ENCODE data around the gene SCAMP1. TPM values are rescaled to one million over a fixed set of nuclear protein-coding genes. Genes with fewer than 3 reads are reported as not detected.

Gene SCAMP1
- polyA plus RNA-seq, 1 donor from 2014 or later = 180 TPM

DNA sequence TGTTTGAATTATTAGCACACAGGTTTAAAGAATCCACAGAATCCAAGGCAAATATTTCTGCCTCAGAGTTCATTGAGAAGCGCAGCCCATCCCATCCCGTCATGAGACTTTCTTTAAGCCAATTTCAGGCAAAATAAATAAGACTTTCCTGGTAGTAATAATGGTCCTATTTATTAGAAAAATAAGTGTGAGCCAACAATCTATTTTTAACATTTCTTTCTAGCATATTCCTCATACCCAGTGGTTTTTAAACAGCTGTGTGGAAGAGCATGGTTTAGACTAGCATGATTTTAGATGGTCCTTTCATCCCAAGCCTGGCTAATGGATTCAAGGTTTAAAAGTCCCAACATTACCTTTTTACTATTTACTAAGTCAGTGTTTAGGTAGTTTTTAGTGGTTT lies 125.8 kb downstream of the SCAMP1 start:
- Histone ChIP-seq H3K79me2 (replicated peaks; ENCODE audit: insufficient read depth, low read length) (no peaks in the 10 kb centered on the region), H3K9me2 (ENCODE audit: insufficient read depth, low read length) (no peaks in the 10 kb centered on the region), H4K20me1 (ENCODE audit: insufficient read depth) (no peaks in the 10 kb centered on the region), H3F3A (ENCODE audit: insufficient read depth, low read length, poor library complexity, severe bottlenecking) (no peaks in the 10 kb centered on the region), H3K9ac (ENCODE audit: low read length) (no peak overlapping the region), H3K4me3 (ENCODE audit: low read length) (no peak overlapping the region), H3K36me3 (ENCODE audit: insufficient read depth, low read length) (peaks cover 4% of the 10 kb centered on the region), H3K9me3 (ENCODE audit: low read length) (no peaks in the 10 kb centered on the region), H2AFZ (ENCODE audit: low read depth, low read length) (no peak overlapping the region), H3K27me3 (ENCODE audit: insufficient read depth, low read depth, low read length) (no peaks in the 10 kb centered on the region), H3K4me2 (ENCODE audit: low read length) (no peak overlapping the region), H3K27ac (ENCODE audit: low read length) (no peak overlapping the region)
- TF ChIP-seq TAF1 (IDR thresholded peaks at IDR 0.05; ENCODE audit: low read depth) = no peak
- TF ChIP-seq, protein P1, sequence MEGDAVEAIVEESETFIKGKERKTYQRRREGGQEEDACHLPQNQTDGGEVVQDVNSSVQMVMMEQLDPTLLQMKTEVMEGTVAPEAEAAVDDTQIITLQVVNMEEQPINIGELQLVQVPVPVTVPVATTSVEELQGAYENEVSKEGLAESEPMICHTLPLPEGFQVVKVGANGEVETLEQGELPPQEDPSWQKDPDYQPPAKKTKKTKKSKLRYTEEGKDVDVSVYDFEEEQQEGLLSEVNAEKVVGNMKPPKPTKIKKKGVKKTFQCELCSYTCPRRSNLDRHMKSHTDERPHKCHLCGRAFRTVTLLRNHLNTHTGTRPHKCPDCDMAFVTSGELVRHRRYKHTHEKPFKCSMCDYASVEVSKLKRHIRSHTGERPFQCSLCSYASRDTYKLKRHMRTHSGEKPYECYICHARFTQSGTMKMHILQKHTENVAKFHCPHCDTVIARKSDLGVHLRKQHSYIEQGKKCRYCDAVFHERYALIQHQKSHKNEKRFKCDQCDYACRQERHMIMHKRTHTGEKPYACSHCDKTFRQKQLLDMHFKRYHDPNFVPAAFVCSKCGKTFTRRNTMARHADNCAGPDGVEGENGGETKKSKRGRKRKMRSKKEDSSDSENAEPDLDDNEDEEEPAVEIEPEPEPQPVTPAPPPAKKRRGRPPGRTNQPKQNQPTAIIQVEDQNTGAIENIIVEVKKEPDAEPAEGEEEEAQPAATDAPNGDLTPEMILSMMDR (IDR thresholded peaks at IDR 0.05; ENCODE audit: poor library complexity, severe bottlenecking) = no peak
- no peak for TF ChIP-seq EZH2 (IDR thresholded peaks at IDR 0.05; ENCODE audit: borderline replicate concordance, insufficient read depth, low read length, poor library complexity, severe bottlenecking)
- TF ChIP-seq MXI1 (conservative IDR thresholded peaks at IDR 0.05; ENCODE audit: poor library complexity, severe bottlenecking) = no peak
- no peak for TF ChIP-seq POLR2AphosphoS5 (IDR thresholded peaks at IDR 0.05)
- no peak for TF ChIP-seq RAD21 (conservative IDR thresholded peaks at IDR 0.05)
- TF ChIP-seq SMC3 (conservative IDR thresholded peaks at IDR 0.05; ENCODE audit: poor library complexity) = no peak
- TF ChIP-seq EP300 (conservative IDR thresholded peaks at IDR 0.05; ENCODE audit: poor library complexity, severe bottlenecking) = no peak
- TF ChIP-seq REST (IDR thresholded peaks at IDR 0.05; ENCODE audit: borderline replicate concordance) = no peak

DNA sequence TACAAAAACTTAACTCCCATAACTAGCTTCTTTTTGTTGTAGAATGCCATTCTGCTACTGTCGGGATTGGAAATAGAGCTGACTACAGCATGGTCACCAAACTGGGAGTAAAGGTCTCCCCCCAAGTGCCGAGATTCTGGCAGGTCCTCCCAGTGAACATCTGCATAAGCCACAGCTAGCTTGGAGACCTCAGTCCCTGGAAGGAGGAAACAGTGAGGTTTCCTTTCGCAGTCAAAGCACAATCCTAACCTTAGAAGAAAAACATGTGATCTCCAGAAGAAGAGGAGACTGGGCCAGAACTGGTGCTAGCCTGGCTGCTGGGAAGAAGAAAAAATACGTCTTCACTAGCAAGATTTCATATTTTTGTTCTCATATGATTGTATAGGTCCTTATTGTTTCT lies 127.4 kb downstream of the SCAMP1 start:
- H3K36me3 ChIP-seq (ENCODE audit: insufficient read depth, low read length) = peaks cover 4% of the 10 kb centered on the region
- no peaks in the 10 kb centered on the region for H3F3A ChIP-seq (ENCODE audit: insufficient read depth, low read length, poor library complexity, severe bottlenecking)
- H3K9me3 ChIP-seq (ENCODE audit: low read length) = no peaks in the 10 kb centered on the region
- no peak overlapping the region for H3K4me3 ChIP-seq (ENCODE audit: low read length)
- no peak overlapping the region for H3K27ac ChIP-seq (ENCODE audit: low read length)
- TF ChIP-seq EZH2 (IDR thresholded peaks at IDR 0.05; ENCODE audit: borderline replicate concordance, insufficient read depth, low read length, poor library complexity, severe bottlenecking) (no peak), MXI1 (conservative IDR thresholded peaks at IDR 0.05; ENCODE audit: poor library complexity, severe bottlenecking) (no peak), REST (IDR thresholded peaks at IDR 0.05; ENCODE audit: borderline replicate concordance) (no peak), EP300 (conservative IDR thresholded peaks at IDR 0.05; ENCODE audit: poor library complexity, severe bottlenecking) (no peak), SMC3 (conservative IDR thresholded peaks at IDR 0.05; ENCODE audit: poor library complexity) (no peak), RAD21 (conservative IDR thresholded peaks at IDR 0.05) (no peak)
- TF ChIP-seq, protein P1 (IDR thresholded peaks at IDR 0.05; ENCODE audit: poor library complexity, severe bottlenecking) = no peak
- no peaks in the 10 kb centered on the region for H4K20me1 ChIP-seq (ENCODE audit: insufficient read depth)
- H3K9ac ChIP-seq (ENCODE audit: low read length) = no peak overlapping the region
- no peaks in the 10 kb centered on the region for H3K27me3 ChIP-seq (ENCODE audit: insufficient read depth, low read depth, low read length)
- no peak overlapping the region for H3K4me2 ChIP-seq (ENCODE audit: low read length)
- no peak overlapping the region for H2AFZ ChIP-seq (ENCODE audit: low read depth, low read length)
- no peaks in the 10 kb centered on the region for H3K79me2 ChIP-seq (replicated peaks; ENCODE audit: insufficient read depth, low read length)
- no peaks in the 10 kb centered on the region for H3K9me2 ChIP-seq (ENCODE audit: insufficient read depth, low read length)

Data from neural cell (in vitro differentiated cells).